Suprapubic skin (tissue), 4 donors: Measurements from ENCODE around the gene C19orf53.

Source experiments
- EP300 ChIP-seq: sonication (generic); formaldehyde crosslinking; IDR thresholded peaks from one replicate; pipeline ENCODE4 v1.6.1; 2017; ENCODE audit warnings: antibody characterized with exemption
- POLR2A ChIP-seq, 2 donors: fragments of 450-650 bp; IDR thresholded peaks; one replicate each; pipeline ENCODE4 v1.6.1; 2017; ENCODE audit warnings: antibody characterized with exemption in 2 of 2, mild to moderate bottlenecking in 2 of 2, moderate library complexity in 2 of 2
- POLR2AphosphoS5 ChIP-seq, 3 donors: sonication (generic); formaldehyde crosslinking; IDR thresholded peaks; one replicate each; pipeline ENCODE4 v1.6.1; 2017; ENCODE audit warnings: antibody characterized with exemption in 3 of 3
- TF ChIP-seq, protein P1 (sequence below), 2 donors: fragments of 200-600 bp in 1 of 2; fragments of 450-650 bp in 1 of 2; sonication (generic) in 1 of 2; IDR thresholded peaks; one replicate each; pipeline ENCODE4 v1.5.1; 2016 to 2019; ENCODE audit warnings: antibody characterized with exemption in 2 of 2, mild to moderate bottlenecking in 1 of 2, moderate library complexity in 1 of 2

DNA sequence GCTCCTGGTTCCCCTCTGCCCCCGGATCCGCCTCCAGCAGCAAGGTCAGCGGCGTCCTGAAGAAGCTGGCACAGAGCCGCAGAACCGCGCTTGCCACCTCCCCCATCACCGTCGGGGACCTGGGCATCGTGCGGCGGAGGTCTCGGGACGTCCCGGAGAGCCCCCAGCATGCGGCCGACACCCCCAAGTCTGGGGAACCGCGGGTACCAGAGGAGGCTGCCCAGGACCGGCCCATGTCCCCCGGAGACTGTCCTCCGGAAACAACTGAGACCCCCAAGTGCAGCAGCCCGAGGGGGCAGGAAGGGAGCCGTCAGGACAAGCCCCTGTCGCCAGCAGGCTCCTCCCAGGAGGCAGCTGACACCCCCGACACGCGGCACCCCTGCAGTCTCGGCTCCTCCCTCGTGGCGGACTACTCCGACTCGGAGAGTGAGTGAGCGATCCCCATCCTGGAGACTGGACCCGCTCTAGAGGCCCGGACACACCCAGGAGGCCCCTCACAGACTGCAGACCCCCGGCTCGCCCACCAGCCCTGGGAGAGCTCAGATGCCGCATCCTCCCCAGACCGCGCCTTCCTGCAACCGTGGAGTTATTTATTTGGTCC lies 11.5 kb upstream of the C19orf53 start:
- no peak for TF ChIP-seq POLR2A (IDR thresholded peaks at IDR 0.05)
- TF ChIP-seq, protein P1, sequence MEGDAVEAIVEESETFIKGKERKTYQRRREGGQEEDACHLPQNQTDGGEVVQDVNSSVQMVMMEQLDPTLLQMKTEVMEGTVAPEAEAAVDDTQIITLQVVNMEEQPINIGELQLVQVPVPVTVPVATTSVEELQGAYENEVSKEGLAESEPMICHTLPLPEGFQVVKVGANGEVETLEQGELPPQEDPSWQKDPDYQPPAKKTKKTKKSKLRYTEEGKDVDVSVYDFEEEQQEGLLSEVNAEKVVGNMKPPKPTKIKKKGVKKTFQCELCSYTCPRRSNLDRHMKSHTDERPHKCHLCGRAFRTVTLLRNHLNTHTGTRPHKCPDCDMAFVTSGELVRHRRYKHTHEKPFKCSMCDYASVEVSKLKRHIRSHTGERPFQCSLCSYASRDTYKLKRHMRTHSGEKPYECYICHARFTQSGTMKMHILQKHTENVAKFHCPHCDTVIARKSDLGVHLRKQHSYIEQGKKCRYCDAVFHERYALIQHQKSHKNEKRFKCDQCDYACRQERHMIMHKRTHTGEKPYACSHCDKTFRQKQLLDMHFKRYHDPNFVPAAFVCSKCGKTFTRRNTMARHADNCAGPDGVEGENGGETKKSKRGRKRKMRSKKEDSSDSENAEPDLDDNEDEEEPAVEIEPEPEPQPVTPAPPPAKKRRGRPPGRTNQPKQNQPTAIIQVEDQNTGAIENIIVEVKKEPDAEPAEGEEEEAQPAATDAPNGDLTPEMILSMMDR (IDR thresholded peaks at IDR 0.05): no peak
- no peak for TF ChIP-seq POLR2AphosphoS5 (IDR thresholded peaks at IDR 0.05)
- TF ChIP-seq EP300: no peak
